HepG2 (cell line): ENCODE measurements around the gene HYPK. TPM values are rescaled to one million over a fixed set of nuclear protein-coding genes. Genes with fewer than 3 reads are reported as not detected.

Source experiments
- ARNT ChIP-seq: fragments of 450-650 bp; IDR thresholded peaks from 2 replicates; pipeline ENCODE4 v1.6.1; 2017
- ATRX ChIP-seq: sonication (generic); formaldehyde crosslinking; IDR thresholded peaks from 2 replicates; pipeline ENCODE4 v1.4.0; 2020; ENCODE audit warnings: missing genetic modification reagents, borderline replicate concordance
- CCAR2 ChIP-seq: fragments of 200-400 bp; formaldehyde crosslinking; optimal IDR thresholded peaks from 2 replicates; pipeline ENCODE3; 2018; ENCODE audit warnings: low read depth, mild to moderate bottlenecking, low read length, moderate library complexity
- CENPT ChIP-seq: sonication (generic); formaldehyde crosslinking; IDR thresholded peaks from 2 replicates; pipeline ENCODE4 v1.8.0; 2022; ENCODE audit warnings: low read depth, mild to moderate bottlenecking, moderate library complexity, missing genetic modification reagents
- CREB1 ChIP-seq, 2 experiments: fragments of 450-650 bp in 1 of 2; IDR thresholded peaks; 2 replicates each; pipeline ENCODE4 v1.6.1; 2016 to 2017; ENCODE audit warnings: control low read depth in 1 of 2, mild to moderate bottlenecking in 1 of 2, missing compliant biosample characterization in 1 of 2, missing genetic modification characterization in 1 of 2
- NAIF1 ChIP-seq: sonication (generic); formaldehyde crosslinking; IDR thresholded peaks from 2 replicates; pipeline ENCODE4 v1.5.0; 2020; ENCODE audit warnings: mild to moderate bottlenecking, missing genetic modification reagents, borderline replicate concordance
- PHF21A ChIP-seq: sonication (generic); formaldehyde crosslinking; IDR thresholded peaks from 2 replicates; pipeline ENCODE4 v1.5.0; 2020; ENCODE audit warnings: mild to moderate bottlenecking, missing genetic modification reagents
- POLR2G ChIP-seq: fragments of 200-400 bp; formaldehyde crosslinking; IDR thresholded peaks from 2 replicates; pipeline ENCODE4 v1.6.1; 2018; ENCODE audit warnings: mild to moderate bottlenecking, low read depth, low read length, moderate library complexity
- SIX1 ChIP-seq: sonication (generic); formaldehyde crosslinking; IDR thresholded peaks from 2 replicates; pipeline ENCODE4 v1.4.0; 2020; ENCODE audit warnings: missing genetic modification reagents, borderline replicate concordance
- TBX3 ChIP-seq: fragments of 450-650 bp; IDR thresholded peaks from 2 replicates; pipeline ENCODE4 v1.6.1; 2017; ENCODE audit warnings: antibody characterized with exemption, mild to moderate bottlenecking, inconsistent platforms, borderline replicate concordance
- THAP11 ChIP-seq: IDR thresholded peaks from 2 replicates; pipeline ENCODE4 v1.6.1; 2016; ENCODE audit warnings: missing biosample characterization, missing genetic modification reagents
- ZNF180 ChIP-seq: sonication (generic); formaldehyde crosslinking; IDR thresholded peaks from 2 replicates; pipeline ENCODE4 v1.4.0; 2020; ENCODE audit warnings: low read depth, missing genetic modification reagents, borderline replicate concordance
- ZNF207 ChIP-seq: fragments of 450-650 bp; IDR thresholded peaks from 2 replicates; pipeline ENCODE4 v1.6.1; 2016; ENCODE audit warnings: antibody characterized with exemption, borderline replicate concordance
- ZNF329 ChIP-seq: sonication (generic); formaldehyde crosslinking; IDR thresholded peaks from 2 replicates; pipeline ENCODE4 v1.9.0; 2021; ENCODE audit warnings: low read depth, mild to moderate bottlenecking, missing genetic modification reagents
- ZNF615 ChIP-seq: sonication (generic); formaldehyde crosslinking; IDR thresholded peaks from 2 replicates; pipeline ENCODE4 v1.5.0; 2020; ENCODE audit warnings: mild to moderate bottlenecking, missing genetic modification reagents, borderline replicate concordance
- ZNF652 ChIP-seq: IDR thresholded peaks from 2 replicates; pipeline ENCODE4 v1.6.1; 2016; ENCODE audit warnings: low read depth, borderline replicate concordance
- ZSCAN30 ChIP-seq: sonication (generic); formaldehyde crosslinking; IDR thresholded peaks from 2 replicates; pipeline ENCODE4 v1.5.0; 2020; ENCODE audit warnings: mild to moderate bottlenecking, missing genetic modification reagents
- polyA plus RNA-seq, 8 experiments: library from polyadenylated mRNA; depleted of rRNA in 3 of 8; stranded (reverse) in 7 of 8; unstranded in 1 of 8; fragments of >200 nt; fragmentation: Illumina TruSeq in 4 of 8; extraction: Trizol in 4 of 8; gene quantifications; 2 replicates each; pipeline versions ENCODE4 v1.2.1 to v1.2.3, GENCODE V29; 2011 to 2016; ENCODE audit warnings: low read depth in 4 of 8, missing spikeins in 1 of 8, mixed read lengths in 1 of 8; ENCODE audit not compliant: insufficient read depth in 1 of 8
- total RNA-seq, 5 experiments: library from RNA; depleted of rRNA; stranded (reverse); fragments of >200 nt; fragmentation: Illumina TruSeq; extraction: Trizol; gene quantifications; 2 replicates each; pipeline ENCODE4 v1.2.3, GENCODE V29; 2016; ENCODE audit warnings: low read depth in 1 of 5
- TF ChIP-seq, protein P1 (sequence below): sonication (generic); formaldehyde crosslinking; IDR thresholded peaks from 2 replicates; pipeline ENCODE4 v1.4.0; 2020; ENCODE audit warnings: missing genetic modification reagents
- TF ChIP-seq, protein P2 (sequence below): sonication (generic); formaldehyde crosslinking; IDR thresholded peaks from 2 replicates; pipeline ENCODE4 v1.5.0; 2020; ENCODE audit warnings: missing genetic modification reagents
- TF ChIP-seq, protein P3 (sequence below): sonication (generic); formaldehyde crosslinking; IDR thresholded peaks from 2 replicates; pipeline ENCODE4 v1.8.0; 2022; ENCODE audit warnings: mild to moderate bottlenecking, missing genetic modification reagents
- TF ChIP-seq, protein P4 (sequence below): sonication (generic); formaldehyde crosslinking; IDR thresholded peaks from 2 replicates; pipeline ENCODE4 v1.5.0; 2020; ENCODE audit warnings: missing genetic modification reagents, mild to moderate bottlenecking, borderline replicate concordance

HYPK gene
- total and polyA plus RNA-seq, 2 of the 13 experiments (the other 11 are each of a cell fraction or from before 2014, with no cell fraction given): 13.5 to 16.5 TPM

DNA sequence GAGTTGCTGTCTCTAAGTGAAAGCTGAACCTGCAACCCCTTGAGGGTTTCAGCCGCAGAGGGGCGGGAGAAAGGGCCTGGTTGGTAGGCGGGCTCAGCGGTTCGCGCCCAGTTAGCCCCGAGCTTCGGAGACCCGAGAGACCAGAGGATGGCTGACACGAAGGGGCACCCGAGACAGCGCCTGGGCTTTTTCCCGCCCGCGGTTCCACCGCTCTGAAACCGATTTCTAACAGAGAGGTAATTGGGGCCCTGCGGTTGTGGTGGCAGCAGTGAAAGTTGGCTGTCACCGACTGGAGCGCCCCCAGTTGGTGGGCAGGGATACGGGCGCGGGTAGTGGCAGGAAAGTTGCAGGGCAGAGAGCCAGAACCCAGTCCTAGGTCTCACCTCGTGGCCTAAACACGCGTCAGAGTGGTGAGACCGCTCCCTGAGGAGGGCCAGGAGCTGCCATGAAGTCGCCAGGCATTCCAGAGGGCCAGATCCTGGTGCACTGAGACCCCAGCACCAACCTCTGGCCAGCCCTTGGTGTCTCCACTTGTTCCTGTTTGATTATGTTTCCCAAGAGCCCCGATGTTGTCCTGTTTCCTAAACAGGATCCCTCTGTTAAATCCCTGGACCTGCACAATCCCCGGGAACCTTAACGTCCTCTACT is 23.0 kb upstream of the HYPK start (continued):
- TF ChIP-seq, protein P1, sequence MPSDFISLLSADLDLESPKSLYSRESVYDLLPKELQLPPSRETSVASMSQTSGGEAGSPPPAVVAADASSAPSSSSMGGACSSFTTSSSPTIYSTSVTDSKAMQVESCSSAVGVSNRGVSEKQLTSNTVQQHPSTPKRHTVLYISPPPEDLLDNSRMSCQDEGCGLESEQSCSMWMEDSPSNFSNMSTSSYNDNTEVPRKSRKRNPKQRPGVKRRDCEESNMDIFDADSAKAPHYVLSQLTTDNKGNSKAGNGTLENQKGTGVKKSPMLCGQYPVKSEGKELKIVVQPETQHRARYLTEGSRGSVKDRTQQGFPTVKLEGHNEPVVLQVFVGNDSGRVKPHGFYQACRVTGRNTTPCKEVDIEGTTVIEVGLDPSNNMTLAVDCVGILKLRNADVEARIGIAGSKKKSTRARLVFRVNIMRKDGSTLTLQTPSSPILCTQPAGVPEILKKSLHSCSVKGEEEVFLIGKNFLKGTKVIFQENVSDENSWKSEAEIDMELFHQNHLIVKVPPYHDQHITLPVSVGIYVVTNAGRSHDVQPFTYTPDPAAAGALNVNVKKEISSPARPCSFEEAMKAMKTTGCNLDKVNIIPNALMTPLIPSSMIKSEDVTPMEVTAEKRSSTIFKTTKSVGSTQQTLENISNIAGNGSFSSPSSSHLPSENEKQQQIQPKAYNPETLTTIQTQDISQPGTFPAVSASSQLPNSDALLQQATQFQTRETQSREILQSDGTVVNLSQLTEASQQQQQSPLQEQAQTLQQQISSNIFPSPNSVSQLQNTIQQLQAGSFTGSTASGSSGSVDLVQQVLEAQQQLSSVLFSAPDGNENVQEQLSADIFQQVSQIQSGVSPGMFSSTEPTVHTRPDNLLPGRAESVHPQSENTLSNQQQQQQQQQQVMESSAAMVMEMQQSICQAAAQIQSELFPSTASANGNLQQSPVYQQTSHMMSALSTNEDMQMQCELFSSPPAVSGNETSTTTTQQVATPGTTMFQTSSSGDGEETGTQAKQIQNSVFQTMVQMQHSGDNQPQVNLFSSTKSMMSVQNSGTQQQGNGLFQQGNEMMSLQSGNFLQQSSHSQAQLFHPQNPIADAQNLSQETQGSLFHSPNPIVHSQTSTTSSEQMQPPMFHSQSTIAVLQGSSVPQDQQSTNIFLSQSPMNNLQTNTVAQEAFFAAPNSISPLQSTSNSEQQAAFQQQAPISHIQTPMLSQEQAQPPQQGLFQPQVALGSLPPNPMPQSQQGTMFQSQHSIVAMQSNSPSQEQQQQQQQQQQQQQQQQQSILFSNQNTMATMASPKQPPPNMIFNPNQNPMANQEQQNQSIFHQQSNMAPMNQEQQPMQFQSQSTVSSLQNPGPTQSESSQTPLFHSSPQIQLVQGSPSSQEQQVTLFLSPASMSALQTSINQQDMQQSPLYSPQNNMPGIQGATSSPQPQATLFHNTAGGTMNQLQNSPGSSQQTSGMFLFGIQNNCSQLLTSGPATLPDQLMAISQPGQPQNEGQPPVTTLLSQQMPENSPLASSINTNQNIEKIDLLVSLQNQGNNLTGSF (CRISPR knock-in tag): 0 out of 2 replicates have a peak, but pooled peaks have one; percentile 71
- peak; percentile 55 for TF ChIP-seq POLR2G
- no peak for TF ChIP-seq ZNF652 (CRISPR knock-in tag)
- no peak for TF ChIP-seq NAIF1 (CRISPR knock-in tag)
- no peak for TF ChIP-seq CCAR2
- TF ChIP-seq ZSCAN30 (CRISPR knock-in tag): no peak
- TF ChIP-seq, protein P2, sequence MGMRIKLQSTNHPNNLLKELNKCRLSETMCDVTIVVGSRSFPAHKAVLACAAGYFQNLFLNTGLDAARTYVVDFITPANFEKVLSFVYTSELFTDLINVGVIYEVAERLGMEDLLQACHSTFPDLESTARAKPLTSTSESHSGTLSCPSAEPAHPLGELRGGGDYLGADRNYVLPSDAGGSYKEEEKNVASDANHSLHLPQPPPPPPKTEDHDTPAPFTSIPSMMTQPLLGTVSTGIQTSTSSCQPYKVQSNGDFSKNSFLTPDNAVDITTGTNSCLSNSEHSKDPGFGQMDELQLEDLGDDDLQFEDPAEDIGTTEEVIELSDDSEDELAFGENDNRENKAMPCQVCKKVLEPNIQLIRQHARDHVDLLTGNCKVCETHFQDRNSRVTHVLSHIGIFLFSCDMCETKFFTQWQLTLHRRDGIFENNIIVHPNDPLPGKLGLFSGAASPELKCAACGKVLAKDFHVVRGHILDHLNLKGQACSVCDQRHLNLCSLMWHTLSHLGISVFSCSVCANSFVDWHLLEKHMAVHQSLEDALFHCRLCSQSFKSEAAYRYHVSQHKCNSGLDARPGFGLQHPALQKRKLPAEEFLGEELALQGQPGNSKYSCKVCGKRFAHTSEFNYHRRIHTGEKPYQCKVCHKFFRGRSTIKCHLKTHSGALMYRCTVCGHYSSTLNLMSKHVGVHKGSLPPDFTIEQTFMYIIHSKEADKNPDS (CRISPR knock-in tag): no peak
- TF ChIP-seq ZNF329: no peak; the same call in 1 of the 2 replicates
- no peak; the same call in 1 of the 2 replicates for TF ChIP-seq PHF21A
- TF ChIP-seq, protein P3, sequence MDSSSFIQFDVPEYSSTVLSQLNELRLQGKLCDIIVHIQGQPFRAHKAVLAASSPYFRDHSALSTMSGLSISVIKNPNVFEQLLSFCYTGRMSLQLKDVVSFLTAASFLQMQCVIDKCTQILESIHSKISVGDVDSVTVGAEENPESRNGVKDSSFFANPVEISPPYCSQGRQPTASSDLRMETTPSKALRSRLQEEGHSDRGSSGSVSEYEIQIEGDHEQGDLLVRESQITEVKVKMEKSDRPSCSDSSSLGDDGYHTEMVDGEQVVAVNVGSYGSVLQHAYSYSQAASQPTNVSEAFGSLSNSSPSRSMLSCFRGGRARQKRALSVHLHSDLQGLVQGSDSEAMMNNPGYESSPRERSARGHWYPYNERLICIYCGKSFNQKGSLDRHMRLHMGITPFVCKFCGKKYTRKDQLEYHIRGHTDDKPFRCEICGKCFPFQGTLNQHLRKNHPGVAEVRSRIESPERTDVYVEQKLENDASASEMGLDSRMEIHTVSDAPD (CRISPR knock-in tag): no peak
- TF ChIP-seq ARNT: no peak
- TF ChIP-seq ATRX: no peak
- TF ChIP-seq TBX3: no peak
- TF ChIP-seq ZNF180 (CRISPR knock-in tag): no peak
- TF ChIP-seq, protein P4, sequence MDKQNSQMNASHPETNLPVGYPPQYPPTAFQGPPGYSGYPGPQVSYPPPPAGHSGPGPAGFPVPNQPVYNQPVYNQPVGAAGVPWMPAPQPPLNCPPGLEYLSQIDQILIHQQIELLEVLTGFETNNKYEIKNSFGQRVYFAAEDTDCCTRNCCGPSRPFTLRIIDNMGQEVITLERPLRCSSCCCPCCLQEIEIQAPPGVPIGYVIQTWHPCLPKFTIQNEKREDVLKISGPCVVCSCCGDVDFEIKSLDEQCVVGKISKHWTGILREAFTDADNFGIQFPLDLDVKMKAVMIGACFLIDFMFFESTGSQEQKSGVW (CRISPR knock-in tag): no peak
- no peak for TF ChIP-seq CENPT (CRISPR knock-in tag)
- TF ChIP-seq SIX1 (CRISPR knock-in tag): no peak
- TF ChIP-seq CREB1 (IDR thresholded peaks at IDR 0.05): no peak
- no peak for TF ChIP-seq CREB1 (CRISPR knock-in tag; IDR thresholded peaks at IDR 0.05)
- TF ChIP-seq ZNF207: no peak
- no peak for TF ChIP-seq ZNF615 (CRISPR knock-in tag)
- TF ChIP-seq THAP11 (CRISPR knock-in tag): no peak
